ENCODE data around the gene PELI1. TPM values are rescaled to one million over a fixed set of nuclear protein-coding genes. Genes with fewer than 3 reads are reported as not detected.

The PELI1 gene
- total RNA-seq, 1 experiment from 2014 or later, result 61.0 TPM

GRCh38 chr2:64120928-64121327, 23.3 kb downstream of the PELI1 start:
- Mint-ChIP-seq H3K36me3 (ENCODE audit: insufficient read depth in 1 of 3, low read depth in 3 of 3) (peaks cover 4 to 11% (median 11%) of the 10 kb centered on the region in 3 experiments; a peak in 6 of 7 replicates), H3K27me3 (ENCODE audit: low read depth) (no peaks in the 10 kb centered on the region), H3K4me1 (peaks cover 19 to 30% of the 10 kb centered on the region in 2 experiments), H3K4me3 (no peak overlapping the region), H3K9me3 (peaks cover 4 to 5% of the 10 kb centered on the region in 2 experiments), H3K27ac (peak overlapping the region in 2 of 3 experiments; percentile 40 to 83; a peak in 3 of 7 replicates)
- no peak overlapping the region for H2BK5ac ChIP-seq (ENCODE audit: insufficient read length, low read length)
- H3K14ac ChIP-seq (ENCODE audit: insufficient read depth, low read length), result no peak overlapping the region
- H3K23me2 ChIP-seq (ENCODE audit: insufficient read length, low read depth, low read length, poor library complexity, severe bottlenecking), result no peaks in the 10 kb centered on the region
- no peak overlapping the region for H4K8ac ChIP-seq (replicated peaks; ENCODE audit: insufficient read length, low read depth, low read length)
- TF ChIP-seq CTCF (conservative IDR thresholded peaks at IDR 0.05), result no peak
- H3K4ac ChIP-seq (ENCODE audit: low read depth, low read length), result no peak overlapping the region
- no peaks in the 10 kb centered on the region; the same call in 1 of the 2 replicates for H3K4me1 ChIP-seq (ENCODE audit: insufficient read depth, low read length)
- H2BK12ac ChIP-seq (ENCODE audit: insufficient read length, low read depth, low read length), result no peak overlapping the region
- H2BK20ac ChIP-seq (ENCODE audit: low read depth, low read length, poor library complexity, severe bottlenecking), result no peak overlapping the region
- no peak overlapping the region for H3K9ac ChIP-seq (ENCODE audit: extremely low read depth, insufficient read length, low read length)
- no peak for DNase-seq
- H3K79me1 ChIP-seq (ENCODE audit: insufficient read depth, low read depth, low read length, poor library complexity, severe bottlenecking), result peaks cover 8% of the 10 kb centered on the region
- no peak overlapping the region for H2BK15ac ChIP-seq (ENCODE audit: low read depth, low read length)
- no peak overlapping the region for H2BK120ac ChIP-seq (ENCODE audit: low read depth, low read length, poor library complexity, severe bottlenecking)
- no CpG with 5 or more reads among the region's 6 CpGs for WGBS (ENCODE audit: extremely low coverage, insufficient read length, low lambda C conversion rate)
- H3K4me2 ChIP-seq (ENCODE audit: insufficient read depth, insufficient read length, low read length), result no peak overlapping the region
- H3K56ac ChIP-seq (ENCODE audit: insufficient read length, low read depth, low read length), result no peak overlapping the region
- H2AFZ ChIP-seq (ENCODE audit: low read length), result no peak overlapping the region
- H2AK5ac ChIP-seq (ENCODE audit: insufficient read length, low read length), result no peak overlapping the region
- no peak overlapping the region for H4K91ac ChIP-seq (ENCODE audit: insufficient read length, low read depth, low read length)
- no peaks in the 10 kb centered on the region for H3K27me3 ChIP-seq (ENCODE audit: insufficient read depth, low read length)
- no peak overlapping the region for H4K5ac ChIP-seq (ENCODE audit: insufficient read length, low read depth, low read length)
- no peak overlapping the region for H3K27ac ChIP-seq (ENCODE audit: insufficient read length, low read depth, low read length)
- H3K79me2 ChIP-seq (ENCODE audit: insufficient read depth, low read length), result peaks cover 8% of the 10 kb centered on the region; the same call in 1 of the 2 replicates
- no peak overlapping the region for H3K18ac ChIP-seq (ENCODE audit: insufficient read length, low read depth, low read length)
- H3K23ac ChIP-seq (ENCODE audit: insufficient read length, low read depth, low read length), result no peak overlapping the region
- no peaks in the 10 kb centered on the region for H4K20me1 ChIP-seq (ENCODE audit: control insufficient read depth, insufficient read depth, insufficient read length)
- H3T11ph ChIP-seq (ENCODE audit: low read length), result no peak overlapping the region
- H3K9me3 ChIP-seq (ENCODE audit: control insufficient read depth, low read depth, low read length), result no peaks in the 10 kb centered on the region

All from H9 (cell line).